GM12875 (cell line): ENCODE data around the gene MGAT3.

Experiments
- H3K4me3 ChIP-seq: one replicate; pipeline ENCODE4 v1.5.1; 2011; ENCODE audit warnings: low read depth, low read length, control low read depth
- TF ChIP-seq, protein P1 (sequence below): IDR thresholded peaks from 2 replicates; pipeline ENCODE4 v1.5.1; 2011; ENCODE audit warnings: low read depth, mild to moderate bottlenecking, control low read depth, inconsistent platforms, low read length, moderate library complexity, borderline replicate concordance; ENCODE audit not compliant: insufficient read depth

The MGAT3 gene

DNA sequence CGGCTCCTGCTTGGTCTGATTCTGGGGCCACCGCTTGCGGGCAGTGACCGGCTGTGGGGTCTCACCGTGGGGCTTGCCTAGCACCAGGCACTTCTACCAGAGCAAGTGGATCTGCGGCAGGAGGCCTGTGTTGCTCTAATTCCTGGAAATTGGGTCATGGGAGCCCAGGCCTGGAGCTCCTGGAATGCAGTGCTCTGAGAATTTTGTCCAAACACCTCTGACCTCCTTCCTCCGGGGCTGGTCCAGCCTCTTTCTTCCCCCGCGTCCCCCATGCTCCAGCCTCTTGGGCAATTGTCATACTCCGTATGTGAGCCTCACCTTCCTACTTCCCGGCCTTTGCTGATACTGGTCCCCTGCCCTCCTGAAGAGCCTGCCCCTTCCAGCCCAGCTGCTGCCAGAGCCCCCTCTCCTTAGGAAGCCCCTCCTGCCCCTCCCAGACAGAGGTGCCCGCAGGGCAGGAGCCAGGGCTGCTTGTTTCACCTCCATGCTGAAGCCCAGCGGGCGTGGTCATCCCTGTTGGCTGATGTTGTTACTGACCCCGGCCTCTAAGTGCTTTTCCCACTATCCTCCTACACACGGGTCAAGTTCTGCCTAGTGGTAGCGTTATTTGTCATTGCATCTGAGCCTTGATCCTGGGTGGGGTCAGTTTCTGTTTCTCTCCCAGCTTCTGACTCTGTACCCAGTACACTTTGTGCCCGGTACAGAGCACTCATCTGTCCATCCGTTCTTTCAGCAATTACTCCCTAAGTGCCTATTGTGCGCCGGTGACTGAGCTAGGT, 9.6 kb downstream of the MGAT3 start:
- no peak overlapping the region for H3K4me3 ChIP-seq
- TF ChIP-seq, protein P1, sequence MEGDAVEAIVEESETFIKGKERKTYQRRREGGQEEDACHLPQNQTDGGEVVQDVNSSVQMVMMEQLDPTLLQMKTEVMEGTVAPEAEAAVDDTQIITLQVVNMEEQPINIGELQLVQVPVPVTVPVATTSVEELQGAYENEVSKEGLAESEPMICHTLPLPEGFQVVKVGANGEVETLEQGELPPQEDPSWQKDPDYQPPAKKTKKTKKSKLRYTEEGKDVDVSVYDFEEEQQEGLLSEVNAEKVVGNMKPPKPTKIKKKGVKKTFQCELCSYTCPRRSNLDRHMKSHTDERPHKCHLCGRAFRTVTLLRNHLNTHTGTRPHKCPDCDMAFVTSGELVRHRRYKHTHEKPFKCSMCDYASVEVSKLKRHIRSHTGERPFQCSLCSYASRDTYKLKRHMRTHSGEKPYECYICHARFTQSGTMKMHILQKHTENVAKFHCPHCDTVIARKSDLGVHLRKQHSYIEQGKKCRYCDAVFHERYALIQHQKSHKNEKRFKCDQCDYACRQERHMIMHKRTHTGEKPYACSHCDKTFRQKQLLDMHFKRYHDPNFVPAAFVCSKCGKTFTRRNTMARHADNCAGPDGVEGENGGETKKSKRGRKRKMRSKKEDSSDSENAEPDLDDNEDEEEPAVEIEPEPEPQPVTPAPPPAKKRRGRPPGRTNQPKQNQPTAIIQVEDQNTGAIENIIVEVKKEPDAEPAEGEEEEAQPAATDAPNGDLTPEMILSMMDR, result no peak

DNA sequence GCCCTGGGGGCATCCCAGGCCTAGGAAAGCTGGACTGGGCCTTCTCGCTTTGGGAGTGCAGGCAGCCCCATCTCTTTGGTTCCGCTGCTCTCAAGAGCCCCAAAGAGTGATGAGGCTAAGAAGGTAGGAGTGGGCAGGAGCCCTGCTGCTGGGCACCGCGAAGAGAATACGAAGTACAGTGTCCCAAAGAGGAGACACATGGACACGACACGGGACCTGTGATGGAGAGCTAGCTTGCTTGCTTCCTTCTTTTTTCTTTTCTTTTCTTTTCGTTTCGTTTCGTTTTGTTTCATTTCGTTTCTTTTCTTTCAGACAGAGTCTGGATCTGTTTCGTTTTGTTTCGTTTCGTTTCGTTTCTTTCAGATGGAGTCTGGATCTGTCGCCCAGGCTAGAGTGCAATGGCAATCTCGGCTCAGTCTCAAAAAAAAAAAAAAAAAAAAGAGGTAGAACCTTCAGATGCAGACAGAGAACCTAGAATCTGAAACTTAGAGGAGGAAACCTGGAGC, 10.6 kb downstream of the MGAT3 start:
- TF ChIP-seq, protein P1, result no peak

DNA sequence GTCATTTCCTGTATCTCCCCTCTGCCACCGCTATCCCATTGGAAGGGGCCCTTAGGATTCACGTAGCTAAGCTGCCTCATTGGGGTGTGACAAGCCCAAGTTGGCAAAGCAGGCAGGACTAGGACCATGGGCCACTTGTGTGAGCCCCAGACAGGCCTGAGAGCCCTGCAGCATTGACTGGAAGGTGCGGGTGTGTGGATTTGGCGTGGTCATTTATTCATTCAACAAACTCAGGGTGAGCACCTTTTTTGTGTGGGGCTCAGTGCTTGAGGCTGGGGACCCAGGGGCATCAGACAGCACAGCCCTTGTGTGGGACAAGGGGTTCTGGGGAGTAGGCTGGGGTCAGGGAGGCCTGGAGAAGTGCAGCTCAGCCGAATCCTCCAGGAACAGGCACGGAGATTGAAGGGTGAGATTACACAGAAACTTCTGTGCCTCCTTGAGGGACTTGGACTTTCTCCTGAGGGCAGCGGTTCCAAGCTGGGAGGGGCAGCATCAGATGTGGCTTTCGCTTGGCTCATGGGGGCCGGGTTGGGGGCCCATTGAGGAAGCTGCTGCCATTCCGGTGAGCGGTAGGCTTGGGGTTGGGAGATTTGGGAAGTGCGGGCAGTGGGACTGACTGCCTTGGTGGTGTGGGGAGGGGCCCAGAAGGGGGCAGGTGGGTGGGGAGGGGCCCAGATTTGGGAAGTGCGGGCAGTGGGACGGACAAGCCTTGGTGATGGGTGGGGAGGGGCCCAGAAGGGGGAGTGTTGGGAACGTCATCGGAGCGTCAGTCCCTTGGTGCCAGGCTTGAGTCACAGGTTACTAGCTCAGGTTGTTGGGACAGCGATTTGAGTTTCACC, 11.9 kb downstream of the MGAT3 start:
- TF ChIP-seq, protein P1, result no peak
- no peak overlapping the region for H3K4me3 ChIP-seq

More for the DNA sequence above, 10.6 kb downstream of the MGAT3 start:
- H3K4me3 ChIP-seq, result no peak overlapping the region

DNA sequence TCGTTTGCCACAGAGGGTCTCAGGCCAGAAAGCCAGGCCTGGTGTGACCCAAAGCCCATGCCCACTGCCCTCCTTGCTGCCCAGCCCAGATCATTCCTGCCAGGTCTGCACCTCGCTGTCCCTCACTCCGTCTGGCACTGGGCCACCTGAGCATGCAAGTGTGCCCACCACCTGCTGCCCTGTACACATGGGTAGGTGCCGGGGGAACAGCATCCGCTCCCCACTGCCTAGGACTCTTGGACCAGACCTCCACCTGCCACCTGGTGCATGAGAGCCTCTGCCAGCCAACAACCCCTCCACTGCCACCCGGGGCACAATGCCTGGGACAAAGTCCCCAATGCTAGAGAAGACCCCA, 12.5 kb downstream of the MGAT3 start:
- no peak overlapping the region for H3K4me3 ChIP-seq
- TF ChIP-seq, protein P1, result no peak

DNA sequence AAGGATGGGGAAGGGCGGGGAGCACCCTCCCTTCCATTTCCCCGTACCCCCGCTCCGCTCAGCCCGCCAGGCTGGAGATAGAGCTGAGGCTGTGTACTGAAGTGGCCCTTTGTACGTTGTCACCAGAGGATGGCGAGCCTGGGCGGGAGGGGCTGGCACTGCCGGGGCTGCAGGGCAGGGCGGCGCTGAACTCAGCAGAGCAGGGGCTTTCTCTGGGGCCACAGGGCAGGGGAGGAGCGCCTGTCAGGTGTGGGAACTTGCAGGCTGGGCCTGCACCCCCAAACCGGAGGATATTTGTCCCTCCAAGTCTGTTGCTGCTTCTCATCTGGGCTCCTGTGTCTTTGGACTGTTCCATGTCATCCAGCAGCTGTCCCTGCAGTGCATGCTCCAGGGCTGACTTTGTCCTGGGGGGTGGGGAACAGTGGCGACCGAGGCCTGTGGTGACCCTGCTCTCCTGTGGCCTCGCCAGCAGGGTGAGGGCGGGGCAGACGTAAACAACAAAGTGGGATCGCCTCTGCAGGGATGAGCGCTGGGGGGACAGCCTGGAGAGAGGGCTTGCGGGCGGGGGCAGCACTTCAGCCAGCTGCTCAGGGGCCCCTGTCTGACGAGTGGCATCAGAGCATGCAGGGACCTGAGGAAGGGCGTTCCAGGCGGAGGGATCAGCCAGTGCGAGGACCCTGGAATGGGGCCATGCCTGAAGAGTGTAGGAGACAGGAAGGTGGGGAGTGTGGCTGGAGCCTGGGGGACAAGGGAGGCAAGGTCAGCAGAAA, 13.1 kb downstream of the MGAT3 start:
- H3K4me3 ChIP-seq, result no peak overlapping the region
- TF ChIP-seq, protein P1, result no peak

DNA sequence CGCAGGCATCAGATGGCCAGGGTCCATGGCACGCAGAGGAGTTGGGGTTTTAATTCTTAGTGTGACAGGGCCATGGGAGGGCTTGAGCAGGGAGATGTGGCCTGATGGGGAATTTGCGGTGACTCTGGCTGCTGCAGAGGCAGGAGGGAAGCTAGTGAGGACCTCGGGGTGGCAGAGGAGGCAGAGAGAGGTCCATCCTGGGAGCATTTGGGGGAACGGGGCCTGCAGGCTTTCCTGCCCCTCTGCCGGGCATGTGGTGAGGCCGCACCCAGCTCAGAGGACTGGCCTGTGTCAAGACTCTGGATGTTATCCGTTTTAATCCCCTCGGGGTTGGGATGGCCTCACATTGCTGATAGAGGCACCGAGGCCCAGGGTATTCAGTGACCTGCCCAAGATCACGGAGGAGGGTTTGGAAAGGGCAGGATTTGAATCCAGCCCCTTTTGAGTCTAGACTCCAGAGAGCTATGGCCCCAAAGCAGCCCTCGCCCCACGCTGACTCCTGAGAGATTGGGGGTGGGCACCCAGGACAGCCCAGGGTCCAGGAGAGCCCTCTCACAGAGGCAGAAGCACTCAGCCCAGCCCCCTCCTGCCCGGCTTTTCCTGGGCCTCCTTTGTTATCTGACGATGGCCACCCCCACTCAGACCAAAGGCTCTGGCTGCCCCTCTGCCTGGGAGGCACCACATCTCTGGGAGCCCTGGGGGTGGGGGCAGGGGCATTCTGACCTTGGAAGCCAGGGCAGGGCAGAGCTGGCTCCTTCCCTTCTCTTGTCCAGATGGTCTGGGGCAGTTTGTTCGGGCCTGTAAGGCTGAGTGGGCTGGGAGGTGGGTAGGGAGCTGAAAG, 13.9 kb downstream of the MGAT3 start:
- TF ChIP-seq, protein P1, result no peak
- H3K4me3 ChIP-seq, result no peak overlapping the region
